Measurements from ENCODE around the gene NKAP.

NKAP gene

GRCh38 chrX:119887721-119888425 is 55.7 kb downstream of the NKAP start:
- H3K36me3 ChIP-seq (ENCODE audit: control insufficient read depth, insufficient read depth, low read length): no peaks in the 10 kb centered on the region
- no peak for TF ChIP-seq CTCF (IDR thresholded peaks at IDR 0.05; ENCODE audit: insufficient read depth, low read length, poor library complexity, severe bottlenecking)
- peak; percentile 46 for DNase-seq (ENCODE audit: extremely low read depth, insufficient read length)
- H3K27me3 ChIP-seq (replicated peaks; ENCODE audit: control insufficient read depth, insufficient read depth, low read length): no peaks in the 10 kb centered on the region
- no peak overlapping the region for H3K4me3 ChIP-seq (replicated peaks; ENCODE audit: low read depth, low read length)

GRCh38 chrX:119885554-119886428 is 57.8 kb downstream of the NKAP start:
- no peak for TF ChIP-seq CTCF (IDR thresholded peaks at IDR 0.05; ENCODE audit: insufficient read depth, low read length, poor library complexity, severe bottlenecking)
- no peaks in the 10 kb centered on the region for H3K27me3 ChIP-seq (replicated peaks; ENCODE audit: control insufficient read depth, insufficient read depth, low read length)
- DNase-seq (ENCODE audit: extremely low read depth, insufficient read length): no peak

GRCh38 chrX:119880552-119881437 is 62.8 kb downstream of the NKAP start:
- H3K4me3 ChIP-seq (replicated peaks; ENCODE audit: low read depth, low read length): no peak overlapping the region
- H3K36me3 ChIP-seq (ENCODE audit: control insufficient read depth, insufficient read depth, low read length): no peaks in the 10 kb centered on the region
- DNase-seq (ENCODE audit: extremely low read depth, insufficient read length): peak; percentile 31
- peak; percentile 81 for TF ChIP-seq CTCF (IDR thresholded peaks at IDR 0.05; ENCODE audit: insufficient read depth, low read length, poor library complexity, severe bottlenecking)
- H3K27me3 ChIP-seq (replicated peaks; ENCODE audit: control insufficient read depth, insufficient read depth, low read length): no peaks in the 10 kb centered on the region

More at GRCh38 chrX:119885554-119886428, 57.8 kb downstream of the NKAP start:
- H3K36me3 ChIP-seq (ENCODE audit: control insufficient read depth, insufficient read depth, low read length): no peaks in the 10 kb centered on the region
- no peak overlapping the region for H3K4me3 ChIP-seq (replicated peaks; ENCODE audit: low read depth, low read length)

- Histone ChIP-seq H3K4me3 (replicated peaks; ENCODE audit: low read depth, low read length) (no peak overlapping the region), H3K36me3 (ENCODE audit: control insufficient read depth, insufficient read depth, low read length) (no peaks in the 10 kb centered on the region), H3K27me3 (replicated peaks; ENCODE audit: control insufficient read depth, insufficient read depth, low read length) (no peaks in the 10 kb centered on the region)
- DNase-seq (ENCODE audit: extremely low read depth, insufficient read length): peak; percentile 30
- no peak for TF ChIP-seq CTCF (IDR thresholded peaks at IDR 0.05; ENCODE audit: insufficient read depth, low read length, poor library complexity, severe bottlenecking)
Observed at GRCh38 chrX:119880076-119880475, 63.5 kb downstream of the NKAP start.

GRCh38 chrX:119878740-119879139 is 64.8 kb downstream of the NKAP start:
- Histone ChIP-seq H3K36me3 (ENCODE audit: control insufficient read depth, insufficient read depth, low read length) (no peaks in the 10 kb centered on the region), H3K4me3 (replicated peaks; ENCODE audit: low read depth, low read length) (no peak overlapping the region), H3K27me3 (replicated peaks; ENCODE audit: control insufficient read depth, insufficient read depth, low read length) (no peaks in the 10 kb centered on the region)
- DNase-seq (ENCODE audit: extremely low read depth, insufficient read length): no peak
- no peak for TF ChIP-seq CTCF (IDR thresholded peaks at IDR 0.05; ENCODE audit: insufficient read depth, low read length, poor library complexity, severe bottlenecking)

Measured in GM06990 (cell line).